HG03280 (cell line): ENCODE results near the gene MLANA.

Source experiments
- ATAC-seq: cut with Tn5 transposase; IDR thresholded peaks from one replicate; pipeline ENCODE4 v1.9.1; 2021; ENCODE audit warnings: mild to moderate bottlenecking, moderate library complexity; ENCODE audit not compliant: unreplicated experiment

Gene MLANA

DNA sequence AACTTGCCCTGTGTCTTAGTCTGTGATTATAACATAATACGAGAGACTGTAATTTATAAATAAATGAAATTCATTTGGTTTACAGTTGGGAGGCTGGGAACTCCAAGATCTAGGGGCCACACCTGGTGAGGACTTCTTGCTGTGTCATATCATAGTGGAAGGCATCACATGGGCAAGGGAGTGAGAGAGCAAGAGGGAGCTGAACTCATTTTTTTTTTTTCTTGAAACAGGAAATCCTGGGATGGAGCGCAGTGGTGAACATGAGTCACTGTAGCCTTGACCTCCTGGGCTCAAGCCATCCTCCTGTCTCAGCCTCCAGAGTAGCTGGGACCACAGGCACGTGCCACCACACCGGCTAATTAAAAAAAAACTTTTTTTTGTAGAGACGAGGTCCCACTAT, 7.2 kb downstream of the MLANA start:
- no peak for ATAC-seq

DNA sequence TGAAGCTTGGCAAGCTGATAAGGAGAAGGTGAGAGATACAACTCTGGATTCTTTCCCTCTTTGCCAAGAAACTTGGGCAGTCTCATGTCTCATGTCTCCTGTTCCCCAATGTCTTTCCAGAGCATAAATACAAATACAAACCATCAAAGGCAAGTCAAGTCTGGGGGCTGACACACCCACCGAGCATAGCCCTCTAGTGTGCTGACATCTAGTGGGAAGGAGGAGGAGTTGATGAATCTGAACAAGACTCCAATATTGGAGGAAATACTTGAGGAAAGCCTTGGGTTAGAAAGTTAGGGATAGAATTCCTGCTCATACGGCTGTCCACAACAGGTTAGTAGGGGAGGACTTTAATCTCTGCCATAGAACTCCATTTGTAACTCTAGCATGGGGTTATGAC, 8.6 kb downstream of the MLANA start:
- ATAC-seq: no peak

DNA sequence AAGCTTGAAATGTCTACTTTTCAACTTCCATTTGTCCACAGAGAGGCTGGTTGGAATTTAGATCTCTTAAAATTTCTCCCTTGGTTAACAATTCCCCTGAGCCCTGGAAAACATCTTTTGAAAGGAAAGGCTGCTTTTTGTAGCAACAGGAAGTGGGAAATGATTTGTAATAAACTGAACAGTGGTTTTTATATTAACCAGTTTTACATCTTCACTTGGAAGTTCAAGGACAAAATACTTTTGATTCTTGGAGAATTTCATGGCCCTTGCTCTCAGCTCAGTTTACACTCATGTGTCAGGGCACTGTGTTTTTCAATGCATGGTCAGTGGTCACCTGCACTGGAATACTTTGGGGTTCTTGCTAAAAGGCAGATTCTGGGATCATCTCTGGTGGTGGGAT, 9.9 kb downstream of the MLANA start:
- ATAC-seq: no peak

DNA sequence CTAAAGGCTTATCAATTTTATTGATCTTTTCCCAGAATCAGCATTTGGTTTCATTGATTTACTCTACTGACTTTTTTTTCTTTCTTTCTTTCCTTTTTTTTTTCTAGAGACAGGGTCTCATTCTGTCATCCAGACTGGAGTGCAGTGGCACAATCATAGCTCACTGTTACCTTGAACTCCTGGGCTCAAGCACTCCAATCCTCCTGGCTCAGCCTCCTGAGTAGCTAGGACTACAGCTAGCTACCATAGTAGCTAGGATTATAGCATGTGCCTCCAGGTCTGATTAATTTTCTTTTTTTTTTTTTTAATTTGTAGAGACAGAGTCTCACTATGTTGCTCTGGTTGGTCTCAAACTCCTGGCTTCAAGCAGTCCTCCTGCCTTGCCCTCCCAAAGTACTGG, 11.7 kb downstream of the MLANA start:
- no peak for ATAC-seq

DNA sequence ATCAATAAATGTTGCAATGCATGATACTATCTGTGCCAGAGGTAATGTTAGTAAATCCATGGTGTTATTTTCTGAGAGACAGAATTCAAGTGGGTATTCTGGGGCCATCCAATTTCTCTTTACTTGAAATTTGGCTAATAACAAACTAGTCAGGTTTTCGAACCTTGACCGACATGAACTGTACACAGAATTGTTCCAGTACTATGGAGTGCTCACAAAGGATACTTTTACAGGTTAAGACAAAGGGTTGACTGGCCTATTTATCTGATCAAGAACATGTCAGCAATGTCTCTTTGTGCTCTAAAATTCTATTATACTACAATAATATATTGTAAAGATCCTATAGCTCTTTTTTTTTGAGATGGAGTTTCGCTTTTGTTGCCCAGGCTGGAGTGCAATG, 18.2 kb downstream of the MLANA start:
- no peak for ATAC-seq

DNA sequence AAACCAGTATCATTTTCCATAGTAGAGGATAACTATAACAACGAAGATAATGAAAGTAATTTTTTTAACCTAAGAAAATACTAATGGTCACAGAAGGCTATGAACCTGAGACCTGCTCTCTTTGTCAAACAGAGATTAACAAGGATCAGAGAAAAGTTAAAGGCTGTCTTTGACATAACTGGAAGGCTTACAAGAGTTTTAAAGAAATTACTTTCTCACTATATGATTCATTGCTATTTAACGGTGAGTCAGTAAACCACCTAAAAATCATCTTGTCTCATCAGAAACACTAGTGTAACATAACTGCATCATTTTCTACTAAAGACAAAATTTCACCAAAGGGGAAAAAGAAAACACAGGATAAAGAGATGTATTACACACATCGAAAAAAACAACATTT, 19.3 kb downstream of the MLANA start:
- no peak for ATAC-seq

DNA sequence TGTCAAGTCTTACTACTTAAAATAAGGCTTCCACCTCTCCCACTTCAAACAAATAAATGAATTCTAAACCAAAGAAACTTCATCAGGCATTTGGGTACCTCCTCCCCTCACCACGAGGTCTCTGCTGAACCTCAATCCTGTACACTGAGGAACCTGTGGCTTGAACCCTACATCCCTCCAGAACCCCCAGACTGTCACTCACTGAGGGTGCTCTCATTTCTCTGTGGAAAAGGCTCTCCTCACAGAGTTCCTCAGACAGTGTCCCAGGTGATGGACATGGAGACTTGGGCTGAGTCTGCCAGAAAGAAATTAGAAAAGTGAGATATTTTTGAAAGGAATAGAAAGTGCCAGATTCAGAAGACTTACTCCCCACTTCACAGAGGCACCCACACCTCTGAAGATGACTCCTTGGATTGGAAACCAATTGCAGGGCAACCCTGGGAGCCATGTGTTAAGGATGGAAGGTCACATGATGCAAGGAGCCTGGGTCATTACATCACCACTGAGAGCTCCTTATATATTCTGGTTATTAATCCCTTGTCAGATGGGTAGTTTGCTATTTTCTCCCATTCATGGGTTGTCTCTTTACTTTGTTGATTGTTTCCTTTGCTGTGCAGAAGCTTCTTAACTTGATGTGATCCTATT, 19.8 kb downstream of the MLANA start:
- no peak for ATAC-seq

DNA sequence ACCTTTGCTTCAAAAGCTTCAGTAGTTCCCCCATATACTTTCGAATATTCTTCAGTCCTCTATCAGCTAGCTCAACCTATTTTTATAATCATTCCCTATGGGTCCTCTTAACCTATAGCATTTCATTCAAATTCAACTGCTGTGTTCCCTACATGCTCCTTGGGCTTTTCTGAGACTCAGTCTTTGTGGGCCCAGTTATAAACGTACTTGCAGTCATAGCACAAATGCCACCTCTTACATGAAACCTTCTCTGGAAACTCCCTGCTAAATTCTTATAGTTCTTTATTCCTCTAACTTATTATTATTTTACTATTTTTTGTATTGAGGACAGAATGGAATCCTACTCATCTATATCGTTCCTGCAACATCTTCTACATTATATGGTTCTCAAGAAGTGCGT, 24.7 kb downstream of the MLANA start:
- ATAC-seq: no peak

DNA sequence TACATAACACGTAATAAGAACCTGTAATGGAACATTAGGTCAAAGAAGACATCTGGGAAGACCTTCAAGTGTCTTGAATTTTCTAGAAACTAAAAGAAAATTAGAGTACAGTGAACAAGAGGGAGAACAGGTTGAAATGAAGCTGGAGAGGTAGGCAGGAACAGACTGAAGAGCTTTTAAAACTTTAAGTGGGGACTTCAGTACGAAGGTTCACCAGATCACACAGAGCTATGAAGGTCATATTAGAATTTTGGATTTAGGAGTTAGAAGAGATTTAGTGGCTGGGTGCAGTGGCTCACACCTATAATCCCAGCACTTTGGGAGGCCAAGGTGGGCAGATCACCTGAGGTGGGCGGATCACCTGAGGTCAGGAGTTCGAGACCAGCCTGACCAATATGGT, 26.6 kb downstream of the MLANA start:
- no peak for ATAC-seq

DNA sequence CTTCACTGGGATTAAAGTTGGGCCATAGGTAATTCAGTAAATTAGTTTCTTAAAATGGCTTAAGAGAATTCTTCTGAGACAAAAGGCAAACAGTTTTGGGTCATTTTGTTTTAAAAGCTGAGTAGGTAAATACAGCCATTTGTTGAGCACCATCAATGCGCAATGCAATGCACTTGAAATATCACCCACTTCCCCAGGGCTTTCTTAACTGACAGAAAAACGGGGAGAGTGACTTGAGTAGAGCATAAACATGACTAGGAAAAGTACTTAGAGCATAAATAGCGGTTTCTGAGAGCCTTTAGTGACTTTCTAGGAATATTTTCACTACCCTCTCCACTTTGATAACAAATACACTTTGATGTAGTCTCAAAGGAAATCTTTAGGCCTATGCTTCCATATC, 27.2 kb downstream of the MLANA start:
- no peak for ATAC-seq

DNA sequence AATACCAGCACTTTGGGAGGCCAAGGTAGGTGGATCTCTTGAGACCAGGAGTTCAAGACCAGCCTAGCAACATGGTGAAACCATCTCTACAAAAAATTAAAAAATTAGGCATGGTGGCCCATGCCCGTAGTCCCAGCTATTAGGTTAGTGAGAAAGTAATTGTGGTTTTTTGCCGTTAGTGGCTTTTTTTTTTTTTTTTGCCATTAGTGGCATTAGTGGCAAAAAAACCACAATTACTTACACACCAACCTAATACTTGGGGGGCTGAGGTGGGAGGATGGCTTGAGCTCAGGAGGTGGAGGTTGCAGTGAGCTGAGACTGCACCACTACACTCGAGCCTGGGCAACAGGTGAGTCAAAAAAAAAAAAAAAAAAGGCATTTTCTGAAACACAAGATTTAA, 27.8 kb downstream of the MLANA start:
- no peak for ATAC-seq

DNA sequence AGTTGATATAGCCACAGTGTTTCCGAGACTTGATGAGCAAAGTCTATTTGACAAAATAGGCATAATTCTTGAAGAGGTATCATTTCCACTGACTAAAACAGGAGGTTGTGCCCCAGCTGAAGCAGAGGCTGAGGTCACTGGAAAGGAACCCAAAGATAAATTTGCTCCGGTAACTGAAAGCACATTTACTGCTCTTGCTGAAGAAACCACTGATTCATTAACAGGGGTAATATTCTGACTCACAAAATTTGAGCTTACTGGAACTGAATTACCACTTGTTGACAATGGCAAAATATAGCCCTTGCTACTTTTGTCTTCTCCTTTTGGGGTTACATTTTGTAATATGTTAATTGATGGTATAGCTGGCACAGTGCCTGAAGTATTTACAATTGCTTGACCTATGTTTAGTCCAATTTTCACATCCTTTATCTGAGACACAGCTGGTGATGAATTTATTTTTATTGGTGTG, 30.2 kb downstream of the MLANA start:
- peak; percentile 86 for ATAC-seq

DNA sequence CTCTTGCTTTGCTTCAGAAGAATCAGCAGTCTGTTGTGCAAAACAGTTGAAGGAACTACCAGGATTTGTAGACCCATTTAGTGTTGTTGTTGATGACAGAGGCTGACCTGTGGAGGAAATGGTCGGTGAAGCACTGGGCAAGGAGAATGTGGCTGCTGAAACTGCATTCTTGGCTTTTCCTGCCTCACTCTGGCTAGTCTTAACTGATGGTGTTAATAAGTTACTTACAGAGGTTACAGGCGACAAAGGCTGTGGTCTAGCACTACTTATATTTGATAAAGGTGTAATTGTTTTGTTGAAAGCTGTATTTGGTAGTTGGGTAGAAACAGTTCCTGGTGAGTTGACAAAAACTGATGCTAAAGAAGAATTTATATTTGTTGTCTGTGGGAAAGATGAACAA, 31.5 kb downstream of the MLANA start:
- no peak for ATAC-seq

DNA sequence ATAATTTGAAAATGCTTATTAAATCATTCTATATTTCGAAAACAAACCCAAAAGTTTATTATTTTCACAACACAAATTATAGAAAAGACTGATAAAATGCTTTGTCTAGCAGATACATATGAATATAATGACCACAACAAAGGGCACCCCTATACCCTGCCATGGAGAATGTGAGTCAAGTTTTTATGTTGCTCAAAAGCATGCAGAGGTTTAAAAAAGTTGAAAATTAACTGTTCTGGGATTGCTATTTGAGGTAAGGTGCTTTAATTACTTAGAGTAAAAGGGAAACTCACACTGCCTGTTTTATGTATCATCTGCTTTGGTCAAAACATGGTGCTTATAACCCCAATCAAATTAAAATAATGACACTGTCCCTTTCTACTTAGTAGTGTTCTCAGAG, 41.0 kb downstream of the MLANA start:
- no peak for ATAC-seq

DNA sequence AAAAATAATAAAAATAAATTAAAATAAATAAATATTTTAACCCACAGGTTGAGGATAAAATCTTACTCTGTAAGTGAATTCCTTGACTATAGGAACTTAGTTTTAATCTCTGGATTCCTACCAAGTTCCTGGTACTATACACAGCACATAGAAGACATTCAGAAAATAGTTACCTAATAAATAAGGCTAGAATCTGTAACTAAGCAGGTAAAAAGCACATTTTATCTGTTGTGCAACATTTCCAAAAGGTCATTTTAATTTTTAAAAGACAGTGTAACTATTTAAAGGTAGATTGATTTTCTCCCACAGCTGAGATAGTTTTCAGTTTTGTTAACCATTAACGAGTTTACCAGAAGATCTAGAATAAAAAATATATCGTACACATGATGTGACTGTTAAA, 47.8 kb downstream of the MLANA start:
- ATAC-seq: no peak

DNA sequence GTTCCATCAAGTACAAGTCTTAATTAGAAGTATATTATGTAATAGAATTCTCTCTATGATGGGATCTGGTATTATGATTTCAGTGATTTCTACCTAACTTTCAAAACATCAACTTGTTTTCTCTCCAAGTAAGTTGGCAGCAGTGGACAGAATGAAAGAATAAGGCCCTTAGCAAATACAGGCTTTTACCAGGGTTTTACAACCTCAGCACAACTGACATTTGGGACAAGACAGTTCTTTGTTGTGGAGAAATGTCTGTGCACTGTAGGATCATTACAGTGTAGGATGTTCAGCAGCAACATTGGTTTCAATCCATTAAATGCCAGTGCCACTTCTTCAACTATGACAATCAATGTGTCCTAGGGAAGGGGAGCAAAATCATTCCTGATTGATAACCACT, 48.8 kb downstream of the MLANA start:
- ATAC-seq: no peak

DNA sequence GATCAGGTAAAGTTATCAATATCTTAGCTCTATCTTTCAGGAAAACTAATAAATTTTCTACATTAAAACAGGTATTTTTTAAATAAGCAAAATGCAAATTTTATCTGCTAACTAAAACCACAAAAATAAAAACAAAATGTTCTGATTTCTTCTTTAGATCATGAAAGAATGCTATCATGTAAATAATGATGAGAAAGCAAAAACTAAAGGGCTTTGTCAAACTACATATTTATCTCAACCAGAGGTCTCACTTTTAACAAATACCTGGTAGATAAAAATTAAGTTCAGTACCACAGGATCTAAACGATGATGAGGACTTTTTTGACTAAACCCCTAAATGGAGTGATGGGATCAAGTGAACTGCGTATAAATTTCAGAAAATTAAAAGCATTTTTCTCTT, 50.5 kb downstream of the MLANA start:
- no peak for ATAC-seq

DNA sequence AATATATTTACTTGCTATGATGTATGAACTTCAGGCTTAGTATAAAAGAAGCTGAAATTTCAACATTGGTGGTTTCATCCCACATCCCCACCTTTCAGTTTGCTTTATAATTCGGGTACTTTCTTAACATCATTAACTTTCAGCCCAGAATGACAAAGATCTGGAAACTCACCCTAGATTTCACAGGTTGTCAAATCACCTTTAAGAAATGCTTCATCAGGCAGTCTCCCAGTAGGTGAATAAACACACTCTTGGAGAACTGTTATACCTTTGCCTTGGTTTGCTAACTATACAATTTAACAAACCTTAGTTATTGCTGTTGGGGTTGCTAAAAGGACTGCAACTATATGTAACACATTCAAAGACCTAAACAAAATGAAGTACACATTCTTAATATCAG, 54.4 kb downstream of the MLANA start:
- no peak for ATAC-seq

DNA sequence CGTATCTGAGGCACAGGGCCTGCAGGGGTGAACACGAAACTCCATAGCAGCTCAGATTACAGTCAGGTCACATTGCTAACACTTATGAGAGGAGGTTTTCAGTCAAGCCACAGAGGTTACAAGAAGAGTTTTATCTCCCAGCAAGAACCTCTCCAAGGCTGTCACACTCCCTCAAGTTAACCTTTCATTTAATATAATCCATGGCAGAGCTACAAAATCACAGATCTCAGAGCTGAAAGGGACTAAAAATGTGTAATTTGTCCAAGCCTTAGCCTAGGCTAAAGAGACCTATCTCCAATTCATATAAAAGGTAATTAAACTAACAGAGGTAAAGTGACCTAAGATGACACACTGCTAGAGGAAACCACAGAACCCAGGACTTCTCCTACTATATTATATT, 57.2 kb downstream of the MLANA start:
- ATAC-seq: no peak

DNA sequence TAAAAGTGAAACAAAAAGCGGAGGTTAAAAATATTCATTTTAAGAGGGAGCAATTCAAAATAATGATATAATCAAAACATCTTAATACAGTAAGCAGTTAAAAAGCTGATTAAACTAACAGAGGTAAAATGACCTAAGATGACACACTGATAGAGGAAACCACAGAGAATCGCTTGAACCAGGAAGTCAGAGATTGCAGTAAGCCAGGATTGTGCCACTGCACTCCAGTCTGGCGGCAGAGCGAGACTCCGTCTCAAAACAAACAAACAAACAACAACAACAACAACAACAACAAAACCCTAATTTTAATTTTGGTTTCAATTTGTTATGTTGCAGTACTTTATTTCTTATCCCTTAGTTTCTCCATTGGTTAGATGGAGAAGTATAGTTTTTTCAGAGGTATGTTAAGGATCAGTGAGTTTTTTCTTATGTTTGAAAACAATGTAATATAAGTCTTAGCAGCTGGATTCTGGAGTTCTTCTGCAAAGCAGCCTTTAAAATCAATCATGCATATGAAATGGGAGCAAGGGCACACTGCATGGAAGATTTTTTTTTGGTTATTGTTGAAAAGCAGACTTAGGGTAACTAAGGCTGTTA, 58.5 kb downstream of the MLANA start:
- peak; percentile 67 for ATAC-seq

DNA sequence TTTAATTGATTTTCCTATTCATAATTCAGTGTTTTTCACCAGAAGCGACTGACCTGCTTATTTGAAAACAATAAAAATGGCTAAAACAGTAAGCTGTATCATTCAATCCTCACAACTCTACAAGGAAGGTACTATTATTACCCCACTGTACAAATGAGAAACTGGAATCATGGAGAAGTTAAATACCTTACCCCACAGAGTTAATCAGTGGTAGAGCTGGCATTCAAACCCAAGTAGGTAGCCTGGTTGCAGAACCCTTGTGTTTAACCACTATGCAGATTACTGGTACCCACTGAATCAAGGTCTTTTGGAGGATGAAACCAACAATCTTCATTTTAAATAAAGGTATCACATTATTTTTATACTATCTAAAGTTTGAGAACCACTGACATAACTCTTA, 59.6 kb downstream of the MLANA start:
- no peak for ATAC-seq

DNA sequence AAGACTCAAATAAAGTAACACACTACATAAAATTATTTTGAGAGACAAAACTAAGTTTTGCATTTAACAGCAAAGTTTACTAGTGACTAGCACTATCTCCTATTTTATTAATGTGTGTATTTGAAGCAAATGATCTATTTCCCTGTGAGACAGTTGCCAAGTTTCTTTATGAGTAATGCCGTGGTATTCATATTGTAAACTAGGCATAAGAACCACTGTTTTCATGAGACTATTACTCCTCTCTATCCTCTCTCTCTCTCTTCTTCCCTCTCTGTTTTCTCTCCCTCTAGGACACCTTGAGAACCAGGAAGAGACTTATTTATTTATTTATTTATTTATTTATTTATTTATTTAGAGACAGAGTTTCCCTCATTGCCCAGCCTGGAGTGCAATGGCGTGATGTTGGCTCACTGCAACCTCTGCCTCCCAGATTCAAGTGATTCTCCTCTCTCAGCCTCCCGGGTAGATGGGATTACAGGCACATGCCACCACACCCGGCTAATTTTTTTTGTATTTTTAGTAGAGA, 61.1 kb downstream of the MLANA start:
- no peak for ATAC-seq
